SK-N-SH (cell line): Measurements from ENCODE around the gene MON2. TPM values are rescaled to one million over a fixed set of nuclear protein-coding genes. Genes with fewer than 3 reads are reported as not detected.

Experiments
- CTCF ChIA-PET: fragments of 300-600, 350-600 bp; formaldehyde crosslinking; extraction: SDS; loops from one replicate; lab custom pipeline; 2021; lab: Yijun Ruan, JAX
- POLR2A ChIA-PET: fragments of 350-600 bp; sonication (Branson Sonifier 250); formaldehyde crosslinking; extraction: SDS; loops from one replicate; lab custom pipeline; 2020; ENCODE audit warnings: antibody characterized with exemption, inconsistent platforms; lab: Yijun Ruan, JAX
- DNase-seq: peaks from one replicate; pipeline ENCODE4 v3.0.0; 2012
- H2AFZ ChIP-seq: fragments of 200-600 bp; sonication (generic); 2 replicates; pipeline ENCODE4 v1.8.1; 2016; ENCODE audit warnings: antibody characterized with exemption, mild to moderate bottlenecking, low read depth
- H3F3A ChIP-seq: fragments of 200-600 bp; sonication (generic); replicated peaks from 2 replicates; pipeline ENCODE3; 2016; ENCODE audit warnings: antibody characterized with exemption, mild to moderate bottlenecking; ENCODE audit not compliant: insufficient read depth
- H3K27ac ChIP-seq, 2 experiments: fragments of 200-500 bp in 1 of 2; fragments of 200-600 bp in 1 of 2; sonication (Bioruptor generic) in 1 of 2; sonication (generic), shearing (Covaris generic) in 1 of 2; 2 replicates each; pipeline versions ENCODE4 v1.5.1 to v1.6.1; 2014 to 2016; ENCODE audit warnings: low read depth in 2 of 2, inconsistent platforms in 1 of 2, low read length in 1 of 2, mild to moderate bottlenecking in 1 of 2, mixed read lengths in 1 of 2
- H3K27me3 ChIP-seq: fragments of 200-600 bp; sonication (generic), shearing (Covaris generic); 2 replicates; pipeline ENCODE4 v1.6.1; 2016; ENCODE audit warnings: mixed run types; ENCODE audit not compliant: insufficient read depth
- H3K36me3 ChIP-seq, 2 experiments: fragments of 200-500 bp in 1 of 2; fragments of 200-600 bp in 1 of 2; sonication (Bioruptor generic) in 1 of 2; sonication (generic) in 1 of 2; replicated peaks in 1 of 2; 2 replicates each; pipeline versions ENCODE3 to v1.5.1; 2014 to 2016; ENCODE audit warnings: low read length in 1 of 2, mild to moderate bottlenecking in 1 of 2; ENCODE audit not compliant: insufficient read depth in 2 of 2, control insufficient read depth in 1 of 2
- H3K4me1 ChIP-seq, 2 experiments: fragments of 200-500 bp in 1 of 2; fragments of 200-600 bp in 1 of 2; sonication (Bioruptor generic) in 1 of 2; sonication (generic), shearing (Covaris generic) in 1 of 2; 2 replicates each; pipeline versions ENCODE4 v1.5.1 to v1.6.1; 2014 to 2016; ENCODE audit warnings: low read depth in 1 of 2, low read length in 1 of 2, mixed run types in 1 of 2; ENCODE audit not compliant: insufficient read depth in 2 of 2, control insufficient read depth in 1 of 2
- H3K4me2 ChIP-seq: fragments of 200-600 bp; sonication (generic), shearing (Covaris generic); 2 replicates; pipeline ENCODE4 v1.6.1; 2017; ENCODE audit warnings: mixed run types
- H3K4me3 ChIP-seq, 2 experiments: fragments of 200-500 bp in 1 of 2; fragments of 200-600 bp in 1 of 2; sonication (Bioruptor generic) in 1 of 2; sonication (generic), shearing (Covaris generic) in 1 of 2; 2 replicates each; pipeline versions ENCODE4 v1.5.1 to v1.8.1; 2014 to 2016; ENCODE audit warnings: low read depth in 2 of 2, inconsistent platforms in 1 of 2, low read length in 1 of 2, mild to moderate bottlenecking in 1 of 2, mixed read lengths in 1 of 2, moderate library complexity in 1 of 2
- H3K79me2 ChIP-seq: fragments of 200-600 bp; sonication (generic); 2 replicates; pipeline ENCODE4 v1.8.1; 2017; ENCODE audit warnings: mild to moderate bottlenecking; ENCODE audit not compliant: insufficient read depth
- H3K9ac ChIP-seq: fragments of 200-600 bp; sonication (generic); 2 replicates; pipeline ENCODE4 v1.6.1; 2017; ENCODE audit warnings: mixed run types
- H3K9me2 ChIP-seq: fragments of 200-600 bp; sonication (generic); 2 replicates; pipeline ENCODE4 v1.6.1; 2017; ENCODE audit warnings: mixed run types
- H3K9me3 ChIP-seq: fragments of 200-600 bp; sonication (generic); 2 replicates; pipeline ENCODE4 v1.6.1; 2017; ENCODE audit warnings: mixed run types, mild to moderate bottlenecking, moderate library complexity
- H4K20me1 ChIP-seq: fragments of 200-600 bp; sonication (generic); 2 replicates; pipeline ENCODE4 v1.6.1; 2017; ENCODE audit warnings: mild to moderate bottlenecking, mixed run types; ENCODE audit not compliant: insufficient read depth
- CTCF ChIP-seq: fragments of 200-600 bp; sonication (generic); IDR thresholded peaks from 2 replicates; pipeline ENCODE4 v1.6.1; 2017; ENCODE audit warnings: antibody characterized with exemption, mild to moderate bottlenecking, moderate library complexity
- ELF1 ChIP-seq: IDR thresholded peaks from 2 replicates; pipeline ENCODE4 v1.4.0; 2012
- FOXM1 ChIP-seq: IDR thresholded peaks from 2 replicates; pipeline ENCODE4 v1.4.0; 2012; ENCODE audit warnings: low read depth, mild to moderate bottlenecking
- GATA2 ChIP-seq: sonication (generic); formaldehyde crosslinking; IDR thresholded peaks from 2 replicates; pipeline ENCODE4 v1.5.0; 2020; ENCODE audit warnings: mild to moderate bottlenecking, missing genetic modification reagents
- PBX3 ChIP-seq: IDR thresholded peaks from 2 replicates; pipeline ENCODE4; 2012
- POLR2AphosphoS5 ChIP-seq: IDR thresholded peaks from 2 replicates; pipeline ENCODE4 v1.6.1; 2012; ENCODE audit warnings: low read depth, low read length
- RCOR1 ChIP-seq: fragments of 150-350 bp; IDR thresholded peaks from 2 replicates; pipeline ENCODE4 v1.6.1; 2017; ENCODE audit warnings: antibody characterized with exemption, low read length
- SMC3 ChIP-seq: IDR thresholded peaks from 2 replicates; pipeline ENCODE4 v1.6.1; 2012; ENCODE audit warnings: low read depth, low read length, improper control_type of control experiment
- TAF1 ChIP-seq: IDR thresholded peaks from 2 replicates; pipeline ENCODE4 v1.6.1; 2012; ENCODE audit warnings: low read depth, mild to moderate bottlenecking, low read length, moderate library complexity, borderline replicate concordance
- TCF12 ChIP-seq: IDR thresholded peaks from 2 replicates; pipeline ENCODE4 v1.4.0; 2012
- YY1 ChIP-seq: IDR thresholded peaks from 2 replicates; pipeline ENCODE4 v1.4.0; 2012; ENCODE audit warnings: low read depth, mild to moderate bottlenecking
- WGBS: methylation state at CpG from one replicate; pipeline ENCODE4 v1.1.6; 2017; ENCODE audit warnings: low lambda C conversion rate; 5-methylcytosine and 5-hydroxymethylcytosine counted together
- polyA plus RNA-seq, 3 experiments: library from polyadenylated mRNA; depleted of rRNA; stranded (reverse); fragments of >200 nt; gene quantifications; 2 replicates each; pipeline ENCODE4 v1.2.3, GENCODE V29; 2012

The MON2 gene
- polyA plus RNA-seq, 1 of the 3 experiments (the other 2 are of a cell fraction): 4.4 TPM

- POLR2A ChIA-PET: interaction anchor here (1.1 to 1.7 kb wide), 2 partner anchors 11 to 194 kb away, joined by 3 to 5 read pairs; no protein-coding TSS in a partner anchor
- peaks cover 7% of the 10 kb centered on the region for H3F3A ChIP-seq
- 10% methylated on average over 1 of the region's 1 CpG for WGBS
- no peak overlapping the region for H2AFZ ChIP-seq
- peaks cover 15% of the 10 kb centered on the region for H4K20me1 ChIP-seq
- CTCF ChIA-PET: interaction anchor here (1.1 to 3.3 kb wide), 4 partner anchors 22 to 196 kb away, joined by 3 to 42 read pairs (median 10); no protein-coding TSS in a partner anchor
- no peaks in the 10 kb centered on the region for H3K9me2 ChIP-seq
- peak overlapping the region; percentile 88 to 91 for H3K4me3 ChIP-seq
- no peaks in the 10 kb centered on the region for H3K9me3 ChIP-seq
- no peak for TF ChIP-seq PBX3
- no peaks in the 10 kb centered on the region; a peak in 2 of 4 replicates for H3K4me1 ChIP-seq
- H3K4me2 ChIP-seq: peak overlapping the region; percentile 80
- H3K27me3 ChIP-seq: no peaks in the 10 kb centered on the region
- H3K36me3 ChIP-seq: peaks cover 4 to 21% of the 10 kb centered on the region in 2 experiments
- H3K79me2 ChIP-seq: peaks cover 66% of the 10 kb centered on the region
- H3K27ac ChIP-seq: peak overlapping the region; percentile 98 to 100
- DNase-seq: no peak
- peak overlapping the region; percentile 99 for H3K9ac ChIP-seq
Observed at GRCh38 chr12:62604373-62604772, 137.7 kb downstream of the MON2 start.

GRCh38 chr12:62604871-62605270 is 138.2 kb downstream of the MON2 start:
- Histone ChIP-seq H3K9ac (peak overlapping the region; percentile 99), H3K9me3 (no peaks in the 10 kb centered on the region), H3K79me2 (peaks cover 71% of the 10 kb centered on the region), H3K4me1 (no peaks in the 10 kb centered on the region; a peak in 2 of 4 replicates), H2AFZ (no peak overlapping the region), H3K27me3 (no peaks in the 10 kb centered on the region), H3K36me3 (peaks cover 4 to 21% of the 10 kb centered on the region in 2 experiments), H3K27ac (peak overlapping the region; percentile 98 to 100; a peak in 3 of 4 replicates), H3F3A (peaks cover 7% of the 10 kb centered on the region), H3K4me3 (peak overlapping the region; percentile 88 to 91), H3K4me2 (peak overlapping the region; percentile 80), H4K20me1 (peaks cover 15% of the 10 kb centered on the region), H3K9me2 (no peaks in the 10 kb centered on the region)
- no peak for DNase-seq
- WGBS: 5% methylated on average over 4 of the region's 4 CpGs
- ChIA-PET POLR2A (no interaction called here), CTCF (interaction anchor here (1.6 to 4.3 kb wide), 3 partner anchors 23 to 189 kb away, joined by 7 to 30 read pairs (median 11); no protein-coding TSS in a partner anchor)
- TF ChIP-seq TAF1 (0 out of 2 replicates have a peak, but pooled peaks have one; percentile 38), FOXM1 (no peak), CTCF (no peak), SMC3 (no peak), POLR2AphosphoS5 (0 out of 2 replicates have a peak, but pooled peaks have one; percentile 8)

- peaks cover 82% of the 10 kb centered on the region for H3K79me2 ChIP-seq
- POLR2A ChIA-PET: interaction anchor here (1.0 kb wide), 1 partner anchor 139 kb away, joined by 3 read pairs; the partner anchor contains the start of gene MON2
- H3K9me3 ChIP-seq: no peaks in the 10 kb centered on the region
- H3K27me3 ChIP-seq: no peaks in the 10 kb centered on the region
- H3K4me3 ChIP-seq: peak overlapping the region in 1 of 2 experiments; percentile 88; a peak in 2 of 4 replicates
- TF ChIP-seq GATA2 (CRISPR knock-in tag) (no peak), ELF1 (no peak), YY1 (no peak), TAF1 (no peak), RCOR1 (no peak), TCF12 (no peak), FOXM1 (no peak)
- CTCF ChIA-PET: interaction anchor here (1.1 to 4.3 kb wide), 10 partner anchors 9 to 188 kb away, joined by 3 to 30 read pairs (median 6); no protein-coding TSS in a partner anchor
- H4K20me1 ChIP-seq: peaks cover 15% of the 10 kb centered on the region
- 95% methylated on average over 2 of the region's 2 CpGs for WGBS
- no peaks in the 10 kb centered on the region for H3K9me2 ChIP-seq
- H3F3A ChIP-seq: peaks cover 7% of the 10 kb centered on the region
- no peak overlapping the region for H3K27ac ChIP-seq
- H3K4me2 ChIP-seq: peak overlapping the region; percentile 80
- H3K4me1 ChIP-seq: no peaks in the 10 kb centered on the region; a peak in 2 of 4 replicates
- DNase-seq: no peak
- peaks cover 4 to 25% of the 10 kb centered on the region in 2 experiments for H3K36me3 ChIP-seq
- H3K9ac ChIP-seq: 0 out of 2 replicates have a peak overlapping the region, but pooled peaks have one; percentile 99
- no peak overlapping the region for H2AFZ ChIP-seq
Observed at GRCh38 chr12:62605981-62606380, 139.4 kb downstream of the MON2 start.
